ENCODE measurements around the gene LOXHD1.

The LOXHD1 gene

GRCh38 chr18:46625069-46625468 is 32.0 kb downstream of the LOXHD1 start:
- no peak for DNase-seq (ENCODE audit: low spot score)

GRCh38 chr18:46624127-46624526 is 32.9 kb downstream of the LOXHD1 start:
- DNase-seq (ENCODE audit: low spot score): no peak

DNA sequence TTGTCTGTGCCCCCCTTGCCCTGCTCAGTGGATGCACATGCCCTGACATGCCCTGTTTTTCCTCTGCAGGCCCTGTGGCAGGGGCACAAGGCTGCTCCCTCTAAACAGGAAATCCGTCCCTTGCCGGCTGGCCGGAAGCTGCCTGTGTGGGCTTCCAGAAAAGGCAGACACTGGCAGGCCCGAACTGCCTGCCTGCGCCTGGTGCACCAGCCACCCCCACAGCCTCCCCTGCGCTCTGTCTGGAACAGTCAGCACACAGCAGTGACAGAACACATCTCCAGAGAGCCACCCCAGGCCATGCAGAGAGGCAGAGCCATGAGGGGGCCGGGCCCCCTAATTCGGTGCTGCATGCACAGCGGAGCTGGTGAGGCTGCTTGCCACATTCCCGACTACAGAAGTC is 33.5 kb downstream of the LOXHD1 start:
- DNase-seq (ENCODE audit: low spot score): no peak

- peak; percentile 9 for DNase-seq (ENCODE audit: low spot score)
These were observed 34.0 kb downstream of the LOXHD1 start for GRCh38 chr18:46622999-46623398.

- DNase-seq (ENCODE audit: low spot score): no peak
These were observed 34.6 kb downstream of the LOXHD1 start for GRCh38 chr18:46622451-46622850.

- no peak for DNase-seq (ENCODE audit: low spot score)
These were observed 35.1 kb downstream of the LOXHD1 start for GRCh38 chr18:46621871-46622270.

DNA sequence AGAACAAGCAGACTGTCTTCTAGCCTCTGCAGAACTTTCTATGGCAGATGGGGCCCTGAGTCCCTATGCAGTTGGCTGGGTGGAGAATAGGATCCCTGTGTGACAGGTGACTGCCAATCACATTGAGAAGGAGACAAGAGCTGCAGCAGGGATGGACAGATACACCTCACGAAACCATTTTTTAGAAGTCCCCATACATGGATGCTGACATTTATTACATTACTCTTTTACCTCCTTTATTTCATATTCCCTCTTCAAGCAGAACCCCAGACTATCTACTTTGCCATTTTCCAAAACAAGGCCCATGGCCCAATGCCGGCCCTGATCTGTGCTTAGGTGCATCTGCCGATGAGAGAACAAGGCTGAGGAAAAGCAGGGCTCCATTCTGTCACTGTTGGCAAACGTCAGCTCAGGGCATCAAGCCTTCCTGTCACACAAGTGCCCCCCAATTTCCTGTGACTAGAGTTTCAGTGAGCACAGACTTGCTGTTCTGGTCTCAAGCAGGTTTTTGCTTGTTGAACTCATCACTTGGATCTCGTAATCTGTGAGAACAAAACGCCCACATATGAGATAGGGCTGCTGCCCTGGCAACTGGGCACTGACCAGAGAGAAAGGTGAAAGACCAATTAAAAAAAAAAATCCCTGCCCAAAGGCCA is 35.8 kb downstream of the LOXHD1 start:
- no peak for DNase-seq (ENCODE audit: low spot score)

GRCh38 chr18:46619559-46619958 is 37.5 kb downstream of the LOXHD1 start:
- no peak for DNase-seq (ENCODE audit: low spot score)

DNA sequence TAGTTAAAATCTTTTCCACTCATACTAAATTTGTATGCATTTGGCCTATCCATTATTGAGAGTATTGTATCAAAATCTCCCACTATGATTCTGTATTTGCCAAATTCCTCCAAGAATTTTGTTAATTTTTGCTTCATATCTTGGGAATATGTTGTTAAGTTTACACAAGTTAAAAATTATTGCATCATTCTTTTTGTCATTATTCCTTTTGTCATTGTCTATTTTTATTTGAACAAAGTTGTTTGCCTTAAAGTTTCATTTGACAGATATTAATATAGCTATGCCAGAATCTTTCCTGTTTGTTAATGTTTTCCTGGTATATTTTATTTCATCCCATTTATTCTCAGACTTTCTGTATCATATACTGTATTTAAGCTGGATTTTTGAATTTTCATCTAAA is 41.3 kb downstream of the LOXHD1 start:
- no peak for DNase-seq (ENCODE audit: low spot score)

DNA sequence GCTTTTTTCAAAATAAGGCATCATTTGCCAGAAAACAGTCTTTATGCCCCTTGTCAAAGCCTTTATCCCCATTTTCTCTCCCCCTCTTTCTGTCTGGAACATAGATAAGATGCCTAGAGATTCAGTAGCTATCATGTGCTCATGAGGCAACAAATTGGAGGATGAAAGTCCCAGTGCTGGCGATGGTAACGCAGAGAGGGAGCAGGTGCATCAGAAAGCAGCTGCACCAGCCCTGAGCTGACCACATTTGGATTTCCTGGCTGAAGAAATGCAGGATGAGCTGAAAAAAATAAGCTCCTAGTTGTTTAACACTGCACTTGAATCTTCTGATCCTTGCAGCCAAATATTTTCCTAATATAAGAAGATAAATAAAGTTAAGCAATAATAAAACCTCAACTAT is 48.0 kb downstream of the LOXHD1 start:
- no peak for DNase-seq (ENCODE audit: low spot score)

- no peak for DNase-seq (ENCODE audit: low spot score)
These were observed 49.1 kb downstream of the LOXHD1 start for GRCh38 chr18:46607926-46608325.

- no peak for DNase-seq (ENCODE audit: low spot score)
These were observed 55.7 kb downstream of the LOXHD1 start for GRCh38 chr18:46601141-46601805.

DNA sequence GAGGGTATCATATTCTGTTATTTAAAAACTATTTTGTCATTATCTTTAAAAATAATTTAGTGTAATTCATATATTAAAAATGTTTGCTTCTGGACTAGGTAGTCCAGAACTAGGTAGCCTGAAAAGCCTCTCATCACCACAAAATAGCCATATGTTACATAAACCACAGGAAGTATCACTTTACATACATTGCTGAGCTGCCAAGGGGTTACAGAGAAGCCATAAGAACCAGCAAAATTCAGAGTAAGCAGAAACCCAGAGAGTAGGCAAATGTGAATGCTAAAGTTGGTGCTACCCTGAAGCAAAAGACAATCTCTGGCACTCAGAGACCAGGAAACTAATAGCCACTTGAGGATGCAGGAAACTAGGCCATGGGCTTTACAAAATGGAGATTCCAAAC is 60.9 kb downstream of the LOXHD1 start:
- no peak for DNase-seq (ENCODE audit: low spot score)

GRCh38 chr18:46591783-46592391 is 65.1 kb downstream of the LOXHD1 start:
- no peak for DNase-seq (ENCODE audit: low spot score)

DNA sequence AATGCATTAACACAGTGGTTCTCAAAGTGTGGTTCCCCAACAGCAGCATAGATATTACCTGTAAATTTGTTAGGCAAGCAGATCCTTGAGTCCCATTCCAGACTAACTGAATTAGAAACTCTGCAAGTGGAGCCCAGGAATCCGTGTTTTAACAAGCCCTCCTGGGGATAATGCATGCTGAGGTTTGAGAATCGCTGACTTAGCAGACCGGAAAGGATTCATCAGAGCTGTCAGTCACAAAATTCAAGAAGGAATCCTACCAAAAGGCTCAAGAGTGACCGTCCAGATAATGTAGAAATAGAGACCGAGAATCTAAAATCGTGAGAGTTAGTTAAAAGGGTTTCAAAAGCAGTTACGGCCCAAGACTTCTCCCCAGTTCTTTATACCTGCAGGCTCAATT is 66.9 kb downstream of the LOXHD1 start:
- no peak for DNase-seq (ENCODE audit: low spot score)

- no peak for DNase-seq (ENCODE audit: low spot score)
These were observed 67.9 kb downstream of the LOXHD1 start for GRCh38 chr18:46588971-46589660.

GRCh38 chr18:46587600-46587999 is 69.4 kb downstream of the LOXHD1 start:
- DNase-seq (ENCODE audit: low spot score): no peak

GRCh38 chr18:46583711-46584110 is 73.3 kb downstream of the LOXHD1 start:
- DNase-seq (ENCODE audit: low spot score): no peak

GRCh38 chr18:46581648-46582047 is 75.4 kb downstream of the LOXHD1 start:
- no peak for DNase-seq (ENCODE audit: low spot score)

GRCh38 chr18:46578987-46579386 is 78.0 kb downstream of the LOXHD1 start:
- no peak for DNase-seq (ENCODE audit: low spot score)

DNA sequence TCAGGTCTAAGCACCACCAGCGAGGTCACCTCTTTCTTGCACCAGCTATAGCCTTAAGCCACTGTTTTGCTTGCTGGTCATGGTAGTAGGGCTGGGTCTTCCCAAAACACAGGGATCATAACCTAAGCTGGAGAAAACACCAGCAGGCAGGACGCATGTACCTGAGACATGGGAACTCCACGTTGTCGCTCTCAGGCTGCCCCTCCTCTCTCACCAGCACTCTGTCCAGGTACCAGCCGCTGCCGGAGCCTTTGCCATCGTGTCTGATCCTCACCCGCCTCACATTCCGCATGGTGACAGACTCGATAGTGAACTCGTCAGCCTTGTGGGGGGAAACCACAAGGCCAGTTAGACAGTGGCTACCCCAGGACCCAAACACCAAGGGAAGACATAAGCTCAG is 79.5 kb downstream of the LOXHD1 start:
- no peak for DNase-seq (ENCODE audit: low spot score)

DNA sequence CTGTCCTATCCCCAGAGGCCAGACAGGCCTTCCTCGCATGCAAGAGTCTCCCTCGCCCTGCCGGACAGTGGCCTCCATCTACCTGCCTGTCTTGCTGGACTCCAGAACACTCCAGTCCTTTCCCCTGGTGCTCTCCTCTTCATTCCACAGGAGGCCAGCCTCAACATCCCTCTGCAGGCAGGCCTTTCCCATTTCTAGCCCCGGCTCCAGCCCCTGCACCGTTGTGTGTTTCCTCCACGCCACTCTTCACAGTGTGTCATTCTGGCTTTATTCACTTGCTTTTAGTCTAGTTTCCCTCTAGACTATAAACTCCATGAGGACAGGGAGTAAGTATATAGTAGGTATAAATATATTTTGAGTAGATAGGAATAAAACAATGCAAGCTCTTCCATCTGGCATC is 81.2 kb downstream of the LOXHD1 start:
- no peak for DNase-seq (ENCODE audit: low spot score)

DNA sequence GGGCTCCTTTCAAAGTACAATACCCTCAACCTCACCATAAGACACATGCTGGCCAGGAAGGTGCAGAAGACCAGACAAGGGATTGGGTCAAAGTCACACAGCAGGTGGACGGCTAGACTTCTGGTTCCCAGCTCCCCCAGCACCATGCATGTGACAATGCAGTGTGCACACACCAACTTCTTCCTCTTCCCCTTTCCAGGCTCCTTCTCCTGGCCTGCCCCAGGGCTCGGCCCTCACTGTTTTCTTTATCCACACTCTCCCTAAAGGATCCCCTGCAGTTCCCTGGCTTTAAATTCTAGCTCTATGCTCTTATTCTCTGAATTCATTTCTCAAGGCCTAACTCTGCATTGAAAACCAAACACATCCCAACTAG is 82.3 kb downstream of the LOXHD1 start:
- DNase-seq (ENCODE audit: low spot score): no peak

Data from globus pallidus (tissue), 1 donor.